Pericardium fibroblast (primary cell): ENCODE data around the gene NKX2-1. TPM values are rescaled to one million over a fixed set of nuclear protein-coding genes. Genes with fewer than 3 reads are reported as not detected.

Source experiments
- total RNA-seq: library from RNA; depleted of rRNA; stranded (reverse); fragments of >200 nt; gene quantifications from 2 replicates; pipeline ENCODE4 v1.2.3, GENCODE V29; 2015

NKX2-1 gene
- total RNA-seq = not detected in 2 replicates

DNA sequence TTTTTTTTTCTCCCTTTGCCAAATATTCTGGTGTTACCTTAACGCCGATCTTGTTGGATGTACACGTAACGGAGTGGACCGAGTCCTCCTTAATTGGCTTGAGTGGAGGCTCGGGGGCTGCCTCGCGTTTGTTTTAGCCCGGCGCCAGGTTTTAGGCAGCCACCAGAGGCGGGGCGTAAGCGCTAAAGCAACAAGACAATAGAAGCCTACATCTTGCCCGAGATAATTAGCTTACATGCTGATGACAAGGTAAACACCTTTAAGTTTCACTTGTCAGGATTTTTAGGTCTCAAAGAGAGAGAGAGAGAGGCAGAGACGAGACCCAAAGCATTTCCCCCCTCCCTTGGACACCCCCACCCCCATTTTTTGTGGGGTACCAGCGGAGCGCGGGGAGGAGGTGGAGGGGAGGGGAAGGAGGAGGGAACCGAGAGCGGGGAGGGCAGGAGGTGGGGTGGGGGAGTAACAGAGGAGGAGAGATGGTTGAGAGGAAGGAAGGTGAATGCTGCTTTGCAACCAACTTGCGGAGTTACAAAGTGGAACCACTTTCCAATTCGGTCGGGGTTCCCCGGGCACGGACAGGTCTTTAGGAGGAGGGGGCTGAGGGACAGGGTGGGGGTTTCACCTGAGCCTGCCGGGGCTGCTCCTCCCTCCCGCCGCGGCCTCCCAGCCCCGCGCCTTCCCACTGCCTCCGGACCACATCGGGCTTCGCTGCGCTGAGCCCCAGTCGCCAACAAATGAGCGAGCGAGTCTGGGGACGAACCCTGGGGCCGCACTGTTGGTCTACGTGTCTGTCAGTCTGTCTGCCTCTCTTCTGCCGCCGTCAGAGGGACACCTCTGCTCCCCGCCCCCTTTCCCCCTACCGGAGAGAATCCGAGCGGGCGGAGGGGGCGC is at the start of gene NKX2-1:
TSS of gene NKX2-1 (minus strand) at position 802 of the 891 bp plus-strand sequence. CDS start at position 699, 103 bp downstream.

Other genes starting within 250 kb of the NKX2-1 start
- gene MBIP, start 199.6 kb downstream of the NKX2-1 start, total RNA-seq = 8.5 and 14.1 TPM in 2 replicates
- gene NKX2-8, start 62.4 kb upstream of the NKX2-1 start, total RNA-seq = not detected in 2 replicates
- 2.0 TPM in 1 of 2 replicates, not detected in the other for gene PAX9, start 141.6 kb upstream of the NKX2-1 start, total RNA-seq